ENCODE measurements around the gene SMIM1. TPM values are rescaled to one million over a fixed set of nuclear protein-coding genes. Genes with fewer than 3 reads are reported as not detected.

The SMIM1 gene
- total RNA-seq, 1 experiment from 2014 or later: 5.5 TPM

GRCh38 chr1:3786468-3787348, 14.2 kb downstream of the SMIM1 start:
- Histone ChIP-seq H3K4me2 (ENCODE audit: low read length) (no peak overlapping the region), H3K27me3 (ENCODE audit: insufficient read depth, low read length) (no peaks in the 10 kb centered on the region), H3K9ac (ENCODE audit: low read length) (no peak overlapping the region), H3K4me3 (replicated peaks in 1 of 2; ENCODE audit: low read depth in 1 of 2, low read length in 2 of 2) (no peak overlapping the region), H3K9me3 (ENCODE audit: control insufficient read depth in 1 of 2, insufficient read depth in 1 of 2, low read depth in 1 of 2, low read length in 2 of 2) (no peaks in the 10 kb centered on the region), H2AFZ (ENCODE audit: low read depth, low read length, poor library complexity, severe bottlenecking) (no peak overlapping the region), H3K36me3 (ENCODE audit: control insufficient read depth in 1 of 2, insufficient read depth in 2 of 2, low read length in 2 of 2) (peaks cover 16 to 24% of the 10 kb centered on the region in 2 experiments; a peak in 3 of 4 replicates), H3K4me1 (ENCODE audit: control insufficient read depth in 1 of 2, insufficient read depth in 2 of 2, low read length in 2 of 2) (no peaks in the 10 kb centered on the region), H3K79me2 (ENCODE audit: insufficient read depth, low read length) (peaks cover 38% of the 10 kb centered on the region), H4K20me1 (ENCODE audit: insufficient read depth) (no peaks in the 10 kb centered on the region), H3K27ac (ENCODE audit: low read depth, low read length) (no peak overlapping the region), H3K9me2 (ENCODE audit: insufficient read depth) (no peaks in the 10 kb centered on the region)
- TF ChIP-seq CTCF (IDR thresholded peaks at IDR 0.05 in 2 of 3, conservative IDR thresholded peaks at IDR 0.05 in 1 of 3; ENCODE audit: borderline replicate concordance in 1 of 3, insufficient read depth in 1 of 3, low read depth in 2 of 3, low read length in 2 of 3): no peak
- no peak for TF ChIP-seq EGR1 (IDR thresholded peaks at IDR 0.05; ENCODE audit: low read depth)
- no peak for TF ChIP-seq RAD21 (IDR thresholded peaks at IDR 0.05; ENCODE audit: low read depth)
- TF ChIP-seq EZH2phosphoT487 (IDR thresholded peaks at IDR 0.05; ENCODE audit: borderline replicate concordance): no peak
- no peak for TF ChIP-seq SP1 (IDR thresholded peaks at IDR 0.05; ENCODE audit: low read depth)
- no peak for TF ChIP-seq ZNF274 (IDR thresholded peaks at IDR 0.05; ENCODE audit: low read depth, low read length)
- TF ChIP-seq POLR2A (IDR thresholded peaks at IDR 0.05; ENCODE audit: borderline replicate concordance, extremely low read depth, insufficient read depth, insufficient read length): no peak
- no peak for TF ChIP-seq MAX (IDR thresholded peaks at IDR 0.05)
- no peak for TF ChIP-seq JUND (IDR thresholded peaks at IDR 0.05)
- no peak for TF ChIP-seq TCF7L2 (IDR thresholded peaks at IDR 0.05; ENCODE audit: borderline replicate concordance, extremely low read depth, insufficient read depth, insufficient read length)
- TF ChIP-seq FOSL1 (IDR thresholded peaks at IDR 0.05; ENCODE audit: low read depth): no peak
- TF ChIP-seq ZFX (IDR thresholded peaks at IDR 0.05): no peak
- no peak for TF ChIP-seq ZBTB33 (IDR thresholded peaks at IDR 0.05; ENCODE audit: extremely low read depth, insufficient replicate concordance, low read length)
- no peak for TF ChIP-seq REST (IDR thresholded peaks at IDR 0.05; ENCODE audit: low read depth)
- no peak for TF ChIP-seq CEBPB (IDR thresholded peaks at IDR 0.05; ENCODE audit: low read depth)
- intact Hi-C loops (cut with micrococcal nuclease): no loop called here
- BruUV-seq (replicated peaks): no TSS peak
- no peak for ATAC-seq
- CTCF ChIA-PET: no interaction called here
- RAD21 ChIA-PET (ENCODE audit: low non-redundant PET in 1 of 2, low total read pairs in 2 of 2, uncharacterized antibody in 2 of 2, unreplicated experiment in 2 of 2): interaction anchor here in 1 of 2 experiments (0.7 kb wide), 1 partner anchor 1499 kb away, joined by 3 read pairs; no protein-coding TSS in a partner anchor
- no peak for DNase-seq (ENCODE audit: low read depth, low spot score)
- POLR2A ChIA-PET: no interaction called here
